GM12872 (cell line): ENCODE data around the gene DOCK7.
A peak's percentile ranks its signal among the peaks of the same experiment; 100 is the strongest.

Experiments used
- TF ChIP-seq, protein P1 (sequence below): IDR thresholded peaks from 3 replicates; pipeline ENCODE4 v1.5.1; 2011; ENCODE audit warnings: low read depth, mild to moderate bottlenecking, low read length, moderate library complexity; ENCODE audit not compliant: insufficient read depth

Gene DOCK7

DNA sequence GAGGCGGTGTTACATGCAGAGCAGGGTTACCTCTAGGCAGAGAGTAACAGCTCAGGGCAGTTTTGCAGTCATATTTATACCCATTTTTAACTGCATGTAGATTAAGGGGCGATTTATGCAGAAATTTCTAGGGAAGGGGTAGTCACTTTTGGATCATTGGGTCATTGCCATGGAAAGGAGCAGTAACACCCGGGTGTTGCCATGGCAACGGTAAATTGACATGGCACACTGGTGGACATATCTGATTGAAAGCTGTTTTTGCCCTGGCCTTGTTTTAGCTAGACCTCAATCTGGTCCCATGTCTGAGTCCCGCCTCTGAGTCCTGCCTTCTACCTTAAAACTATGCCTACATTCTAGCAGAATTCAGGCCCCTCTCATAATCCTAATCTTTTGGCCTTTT lies 263.1 kb downstream of the DOCK7 start:
- TF ChIP-seq, protein P1, sequence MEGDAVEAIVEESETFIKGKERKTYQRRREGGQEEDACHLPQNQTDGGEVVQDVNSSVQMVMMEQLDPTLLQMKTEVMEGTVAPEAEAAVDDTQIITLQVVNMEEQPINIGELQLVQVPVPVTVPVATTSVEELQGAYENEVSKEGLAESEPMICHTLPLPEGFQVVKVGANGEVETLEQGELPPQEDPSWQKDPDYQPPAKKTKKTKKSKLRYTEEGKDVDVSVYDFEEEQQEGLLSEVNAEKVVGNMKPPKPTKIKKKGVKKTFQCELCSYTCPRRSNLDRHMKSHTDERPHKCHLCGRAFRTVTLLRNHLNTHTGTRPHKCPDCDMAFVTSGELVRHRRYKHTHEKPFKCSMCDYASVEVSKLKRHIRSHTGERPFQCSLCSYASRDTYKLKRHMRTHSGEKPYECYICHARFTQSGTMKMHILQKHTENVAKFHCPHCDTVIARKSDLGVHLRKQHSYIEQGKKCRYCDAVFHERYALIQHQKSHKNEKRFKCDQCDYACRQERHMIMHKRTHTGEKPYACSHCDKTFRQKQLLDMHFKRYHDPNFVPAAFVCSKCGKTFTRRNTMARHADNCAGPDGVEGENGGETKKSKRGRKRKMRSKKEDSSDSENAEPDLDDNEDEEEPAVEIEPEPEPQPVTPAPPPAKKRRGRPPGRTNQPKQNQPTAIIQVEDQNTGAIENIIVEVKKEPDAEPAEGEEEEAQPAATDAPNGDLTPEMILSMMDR, result no peak

DNA sequence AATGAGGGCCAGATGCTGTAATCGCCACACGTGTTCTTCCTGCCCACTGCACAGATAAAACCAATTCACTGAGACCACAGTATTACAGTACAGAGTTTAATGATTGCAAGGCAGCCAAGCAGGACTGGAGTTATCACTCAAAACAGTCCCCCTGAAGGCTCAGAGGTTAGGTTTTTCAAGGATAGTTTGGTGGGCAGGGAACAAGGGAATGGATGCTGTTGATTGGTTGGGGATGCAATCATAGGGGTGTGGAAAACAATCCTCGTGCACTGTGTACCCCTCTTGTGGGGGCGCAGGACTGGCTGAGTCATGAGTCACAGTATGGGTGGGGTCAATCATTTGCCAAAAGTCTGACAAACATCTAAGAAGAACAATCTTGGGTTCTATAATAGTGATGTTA lies 263.8 kb downstream of the DOCK7 start:
- TF ChIP-seq, protein P1, result no peak

DNA sequence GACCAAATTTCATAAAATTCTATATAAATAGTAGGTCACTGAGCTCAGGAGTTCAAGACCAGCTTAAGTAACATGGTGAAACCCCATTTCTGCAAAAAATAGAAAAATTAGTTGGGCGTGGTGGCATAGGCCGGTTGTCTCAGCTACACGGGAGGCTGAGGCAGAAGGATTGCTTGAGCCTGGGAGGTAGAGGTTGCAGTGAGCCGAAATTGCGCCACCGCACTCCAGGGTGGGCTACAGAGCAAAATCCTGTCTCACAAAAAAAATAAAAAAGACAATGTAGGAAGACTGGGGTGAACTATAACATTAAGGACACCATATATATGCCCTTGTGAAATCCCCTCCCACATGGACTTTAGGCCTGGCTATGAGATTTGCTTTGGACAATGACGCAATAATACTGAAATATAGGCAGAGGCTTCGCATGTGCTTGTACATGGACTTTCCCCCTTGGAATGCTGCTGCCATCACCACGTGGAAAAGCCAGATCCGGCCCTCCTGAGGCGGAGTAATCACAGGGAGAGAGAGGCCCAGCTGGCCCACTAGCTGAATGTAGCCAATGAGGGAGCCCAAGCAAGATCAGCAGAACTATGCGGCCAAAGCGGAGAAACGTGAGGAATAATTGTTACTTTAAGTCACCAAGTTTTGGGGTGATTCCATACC lies 264.5 kb downstream of the DOCK7 start:
- TF ChIP-seq, protein P1, result no peak

DNA sequence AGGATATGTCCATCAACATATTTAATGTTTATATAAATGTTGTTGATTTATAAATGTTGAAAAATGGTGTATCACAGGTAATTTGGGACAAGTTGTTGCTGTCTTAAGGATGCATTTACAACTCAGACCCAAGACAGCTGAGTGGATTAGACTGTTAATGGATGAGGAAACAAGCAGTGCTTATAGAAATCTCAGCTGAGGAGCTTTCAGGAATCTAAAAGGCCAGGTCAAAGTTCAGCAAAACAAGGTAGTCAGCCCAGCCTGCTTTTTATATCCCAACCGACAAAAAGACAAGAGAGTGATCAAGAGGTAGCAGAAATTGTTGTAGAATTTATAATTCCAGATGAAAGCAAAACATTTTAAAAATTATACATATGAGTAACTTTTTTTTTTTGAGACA lies 268.0 kb downstream of the DOCK7 start:
- TF ChIP-seq, protein P1, result no peak

DNA sequence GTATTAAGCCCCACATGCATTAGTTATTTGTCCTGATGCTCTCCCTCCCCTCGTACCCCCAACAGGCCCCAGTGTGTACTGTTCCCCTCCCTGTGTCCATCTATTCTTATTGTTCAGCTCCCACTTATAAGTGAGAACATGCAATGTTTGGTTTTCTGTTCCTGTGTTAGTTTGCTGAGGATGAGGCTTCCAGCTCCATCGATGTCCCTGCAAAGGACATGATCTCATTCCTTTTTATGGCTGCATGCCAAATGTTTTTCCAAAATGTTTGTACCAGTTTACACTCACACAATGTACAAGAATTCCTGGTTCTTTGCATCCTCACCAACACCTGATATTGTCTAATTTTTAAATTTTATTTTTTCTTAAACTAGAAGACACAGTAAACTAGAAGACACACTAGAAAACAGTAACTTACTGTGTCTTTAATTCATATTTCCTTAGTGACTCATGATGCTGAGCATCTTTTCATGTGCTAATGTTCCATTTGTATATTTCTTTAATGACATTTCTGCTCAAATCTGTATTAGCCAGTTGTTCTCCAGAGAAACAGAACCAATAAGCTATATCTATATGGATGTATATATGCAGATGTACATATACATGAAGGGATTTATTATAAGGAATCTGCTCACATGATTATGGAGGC lies 270.7 kb downstream of the DOCK7 start:
- TF ChIP-seq, protein P1, result no peak

DNA sequence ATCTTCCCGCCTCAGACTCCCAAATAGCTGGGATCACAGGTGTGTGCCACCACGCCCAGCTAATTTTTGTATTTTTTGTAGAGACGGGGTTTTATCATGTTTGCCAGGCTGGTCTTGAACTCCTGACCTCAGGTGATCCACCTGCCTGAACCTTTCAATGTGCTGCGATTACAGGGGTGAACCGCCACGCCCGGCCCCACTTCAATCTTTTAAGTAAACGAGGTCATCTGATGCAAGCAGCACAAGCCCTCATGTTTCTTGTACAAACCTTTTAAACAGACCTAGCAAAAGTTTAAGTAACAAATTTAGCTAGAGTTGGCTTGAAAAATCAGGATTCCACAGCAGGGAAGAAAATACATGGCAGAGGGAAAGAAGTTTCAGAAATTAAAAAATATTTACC lies 272.5 kb downstream of the DOCK7 start:
- TF ChIP-seq, protein P1, result no peak

DNA sequence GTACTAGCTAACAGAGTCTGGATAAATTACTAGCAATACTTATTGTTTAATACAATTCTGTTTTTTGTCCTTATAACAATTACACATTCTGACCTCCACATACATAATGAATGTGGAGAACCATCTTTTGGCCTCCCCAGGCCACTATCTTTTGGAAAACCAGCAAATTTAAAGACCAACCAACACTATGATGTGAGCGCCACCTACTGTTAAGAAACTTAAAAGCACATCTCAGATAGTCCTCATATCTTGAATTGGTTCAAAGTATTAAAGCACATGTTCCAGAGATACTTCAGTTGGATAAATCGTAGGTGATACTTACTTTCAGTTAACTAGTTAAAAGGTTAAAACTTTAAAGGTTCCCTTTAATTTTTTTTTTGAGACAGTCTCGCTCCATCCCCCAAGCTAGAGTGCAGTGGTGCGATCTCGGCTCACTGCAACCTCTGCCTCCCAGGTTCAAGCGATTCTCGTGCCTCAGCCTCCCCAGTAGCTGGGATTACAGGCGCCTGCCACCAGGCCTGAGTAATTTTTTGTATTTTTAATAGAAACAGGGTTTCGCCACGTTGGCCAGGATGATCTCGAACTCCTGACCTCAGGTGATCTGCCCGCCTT lies 280.7 kb downstream of the DOCK7 start:
- TF ChIP-seq, protein P1, result peak; percentile 62
